DMS53 treated with DMSO at 0.1 percent for 48 hours (cell line): ENCODE data around the gene PTPRD.

Source experiments
- DNase-seq: peaks from one replicate; lab custom pipeline; 2025; ENCODE audit not compliant: unreplicated experiment; lab: John Stamatoyannopoulos, UW

Gene PTPRD

GRCh38 chr9:8382777-8383527 is 2229.8 kb downstream of the PTPRD start:
- DNase-seq, result no peak

- DNase-seq, result no peak
These were observed 2230.5 kb downstream of the PTPRD start for GRCh38 chr9:8382266-8382665.

GRCh38 chr9:8381601-8382000 is 2231.2 kb downstream of the PTPRD start:
- DNase-seq, result no peak

- no peak for DNase-seq
These were observed 2238.3 kb downstream of the PTPRD start for GRCh38 chr9:8374471-8374870.

GRCh38 chr9:8371686-8372085 is 2241.1 kb downstream of the PTPRD start:
- no peak for DNase-seq

GRCh38 chr9:8366161-8366926 is 2246.5 kb downstream of the PTPRD start:
- DNase-seq, result peak; percentile 8

GRCh38 chr9:8365466-8366160 is 2247.2 kb downstream of the PTPRD start:
- no peak for DNase-seq

GRCh38 chr9:8365029-8365428 is 2247.8 kb downstream of the PTPRD start:
- no peak for DNase-seq

- no peak for DNase-seq
These were observed 2248.6 kb downstream of the PTPRD start for GRCh38 chr9:8364026-8364752.

- no peak for DNase-seq
These were observed 2250.6 kb downstream of the PTPRD start for GRCh38 chr9:8362250-8362649.

GRCh38 chr9:8361364-8361763 is 2251.4 kb downstream of the PTPRD start:
- no peak for DNase-seq

GRCh38 chr9:8356406-8356805 is 2256.4 kb downstream of the PTPRD start:
- DNase-seq, result no peak

GRCh38 chr9:8351436-8351835 is 2261.4 kb downstream of the PTPRD start:
- DNase-seq, result no peak

- no peak for DNase-seq
These were observed 2262.9 kb downstream of the PTPRD start for GRCh38 chr9:8349901-8350300.

GRCh38 chr9:8349376-8349775 is 2263.4 kb downstream of the PTPRD start:
- no peak for DNase-seq

- no peak for DNase-seq
These were observed 2264.0 kb downstream of the PTPRD start for GRCh38 chr9:8348756-8349155.

GRCh38 chr9:8346296-8346695 is 2266.5 kb downstream of the PTPRD start:
- DNase-seq, result no peak

- no peak for DNase-seq
These were observed 2273.9 kb downstream of the PTPRD start for GRCh38 chr9:8338767-8339510.

- no peak for DNase-seq
These were observed 2274.7 kb downstream of the PTPRD start for GRCh38 chr9:8337834-8338766.
